Vagina (tissue), 2 donors: ENCODE results near the gene CD8B2.
"Not testable (repeated sequence)": the region's sequence is repeated elsewhere in the genome, so short reads cannot be mapped to it uniquely, and the experiment has no call there.

Experiments used
- CTCF ChIP-seq, 3 experiments: fragments of 450-650 bp in 2 of 3; fragments of 200-600 bp in 1 of 3; sonication (generic) in 1 of 3; IDR thresholded peaks; one replicate each; pipeline ENCODE4 v1.5.1; 2017 to 2019; ENCODE audit warnings: antibody characterized with exemption in 3 of 3, mild to moderate bottlenecking in 2 of 3, moderate library complexity in 2 of 3
- POLR2A ChIP-seq, 2 donors: fragments of 450-650 bp; IDR thresholded peaks; one replicate each; pipeline ENCODE4 v1.6.1; 2017; ENCODE audit warnings: antibody characterized with exemption in 2 of 2, mild to moderate bottlenecking in 2 of 2, moderate library complexity in 2 of 2

- not testable (repeated sequence) for TF ChIP-seq POLR2A, CTCF (IDR thresholded peaks at IDR 0.05)
Observed at GRCh38 chr2:106511476-106511901, 24.3 kb downstream of the CD8B2 start.
